Heart left ventricle (tissue), 16 donors: Measurements from ENCODE around the gene CACNB1. TPM values are rescaled to one million over a fixed set of nuclear protein-coding genes. Genes with fewer than 3 reads are reported as not detected.

Source experiments
- ATAC-seq, 4 donors: fragments of 200-7000 bp; cut with Tn5 transposase; one replicate each; pipeline ENCODE4 v1.9.1; 2020 to 2022; ENCODE audit warnings: moderate library complexity in 4 of 4, mild to moderate bottlenecking in 3 of 4, moderate number of reproducible peaks in 1 of 4
- DNase-seq, 5 donors: peaks; one replicate each; pipeline ENCODE4 v3.0.0-alpha.2; 2020
- H3K27ac ChIP-seq, 12 donors: fragments of 200-600 bp; sonication (generic) in 4 of 12; one replicate each; pipeline versions ENCODE4 v1.5.0 to v1.8.0; 2016 to 2022; ENCODE audit warnings: mild to moderate bottlenecking in 2 of 12
- H3K27me3 ChIP-seq, 9 donors: fragments of 200-600 bp; sonication (generic) in 2 of 9; one replicate each; pipeline versions ENCODE4 v1.5.1 to v1.8.0; 2016 to 2022; ENCODE audit warnings: mild to moderate bottlenecking in 3 of 9
- H3K36me3 ChIP-seq, 9 donors: fragments of 200-600 bp; sonication (generic) in 2 of 9; one replicate each; pipeline versions ENCODE4 v1.5.0 to v1.8.0; 2018 to 2022; ENCODE audit warnings: mild to moderate bottlenecking in 2 of 9
- H3K4me1 ChIP-seq, 12 donors: fragments of 200-600 bp; sonication (generic) in 4 of 12; one replicate each; pipeline versions ENCODE4 v1.5.0 to v1.8.0; 2016 to 2022; ENCODE audit warnings: mild to moderate bottlenecking in 3 of 12
- H3K4me3 ChIP-seq, 12 donors: fragments of 200-600 bp; sonication (generic) in 4 of 12; one replicate each; pipeline versions ENCODE4 v1.5.0 to v1.8.0; 2017 to 2022; ENCODE audit warnings: mild to moderate bottlenecking in 9 of 12, moderate library complexity in 4 of 12
- H3K9me3 ChIP-seq, 12 donors: fragments of 200-600 bp; sonication (generic) in 4 of 12; one replicate each; pipeline versions ENCODE4 v1.5.0 to v1.8.0; 2016 to 2022; ENCODE audit warnings: mild to moderate bottlenecking in 1 of 12
- CTCF ChIP-seq, 12 donors: fragments of 200-600 bp; sonication (generic) in 4 of 12; IDR thresholded peaks; one replicate each; pipeline versions ENCODE4 v1.5.0 to v1.8.0; 2018 to 2022; ENCODE audit warnings: antibody characterized with exemption in 12 of 12, mild to moderate bottlenecking in 5 of 12
- POLR2A ChIP-seq, 2 donors: fragments of 450-650 bp; IDR thresholded peaks; one replicate each; pipeline ENCODE4 v1.6.1; 2017; ENCODE audit warnings: antibody characterized with exemption in 2 of 2, mild to moderate bottlenecking in 2 of 2, moderate library complexity in 2 of 2
- WGBS, 4 donors: extraction: QIAGEN DNeasy Blood & Tissue Kit in 2 of 4; methylation state at CpG; one replicate each; pipeline versions ENCODE4 v1.1.5 to v1.1.7; 2013 to 2018; 5-methylcytosine and 5-hydroxymethylcytosine counted together
- intact Hi-C, 10 donors: fragments of 100-400 bp; cut with DNase I; formaldehyde crosslinking; loops; one replicate each; pipeline versions ENCODE4 v1.11.1 to v1.14.2; 2022
- polyA plus RNA-seq, 2 donors: library from polyadenylated mRNA; stranded (reverse); fragments of 200-250 nt; gene quantifications; one replicate each; pipeline ENCODE4 v1.2.3, GENCODE V29; 2013
- total RNA-seq, 9 donors: library from RNA; depleted of rRNA in 2 of 9; stranded (reverse); fragments of >200 nt in 2 of 9; fragmentation: NEBNext Ultra II Directional in 3 of 9; extraction: Animal tissue kit (Norgen Biotek cat#: 25700) in 3 of 9; gene quantifications; one replicate each; pipeline versions ENCODE4 v1.1.0 to v1.2.4, GENCODE V29; 2016 to 2023
- donor health status: ischemic (EF 13 %, LVEDD 7.1; RV severe dilation, severe dysfunction).
- donor health status: healthy with polysubstance abuse.
- donor health status: DM: no; HTN: yes; CAD: no.
- donor health status: DM: no; HTN: no; CAD: no.
- donor health status: ischemic (EF 25% LVEDD 6.9; RV normal size, moderate dysfunction).
- donor health status: ischemic (EF 25% LVEDD 5.7; RV mildly dilated, moderate dysfunction).
- donor health status: healthy.
- donor health status: DM: yes; HTN: yes; CAD: no.
- donor health status: ischemic (EF 35%, LVEDD 5.7; RV mildly dilated, moderate dysfunction).
- donor health status: nonischemic (EF 11% LVEDD 7.7; RV severe dilation, severe dysfunction).
- donor health status: DM: yes; HTN: yes; CAD: no.
- donor health status: PGD.
- donor health status: ischemic (EF 29% LVEDD 5.4; RV normal size, mild dysfunction).
- donor health status: nonischemic (EF 23%, LVEDD 6.1; RV moderate dilation, normal function).

Gene CACNB1
- total and polyA plus RNA-seq, 11 donors: 4.3 to 14.3 (median 7.1) TPM

GRCh38 chr17:39183045-39183444 lies 14.4 kb downstream of the CACNB1 start:
- intact Hi-C loops: loop anchor here in 1 of 10 donors (10.0 kb wide), 1 partner anchor 52 kb away; no protein-coding TSS in a partner anchor

GRCh38 chr17:39181303-39181702 lies 16.2 kb downstream of the CACNB1 start:
- intact Hi-C loops: loop anchor here in 1 of 10 donors (10.0 kb wide), 1 partner anchor 53 kb away; no protein-coding TSS in a partner anchor
- Histone ChIP-seq H3K4me1 (no peaks in the 10 kb centered on the region), H3K36me3 (peaks cover 0 to 74% (median 30%) of the 10 kb centered on the region in 9 donors), H3K27ac (no peak overlapping the region), H3K27me3 (no peaks in the 10 kb centered on the region), H3K4me3 (no peak overlapping the region), H3K9me3 (no peaks in the 10 kb centered on the region)
- no peak for TF ChIP-seq CTCF (IDR thresholded peaks at IDR 0.05)
- no peak for TF ChIP-seq POLR2A (IDR thresholded peaks at IDR 0.05)
- WGBS, 4 donors: 90 to 97% (median 93%) methylated on average over 5 of the region's 5 CpGs
- DNase-seq (no peak), ATAC-seq (no peak)

More at GRCh38 chr17:39183045-39183444, 14.4 kb downstream of the CACNB1 start:
- 85 to 96% (median 95%) methylated on average over 5 of the region's 5 CpGs for WGBS, 4 donors
- Histone ChIP-seq H3K27me3 (no peaks in the 10 kb centered on the region), H3K9me3 (no peaks in the 10 kb centered on the region), H3K4me1 (no peaks in the 10 kb centered on the region), H3K27ac (no peak overlapping the region), H3K36me3 (peaks cover 0 to 82% (median 35%) of the 10 kb centered on the region in 9 donors), H3K4me3 (no peak overlapping the region)
- no peak for DNase-seq
- no peak for ATAC-seq
- no peak for TF ChIP-seq CTCF (IDR thresholded peaks at IDR 0.05)
- no peak for TF ChIP-seq POLR2A (IDR thresholded peaks at IDR 0.05)

- H3K27me3 ChIP-seq: no peaks in the 10 kb centered on the region
- 83 to 91% (median 90%) methylated on average over 4 of the region's 4 CpGs for WGBS, 4 donors
- H3K4me3 ChIP-seq: no peak overlapping the region
- intact Hi-C loops: loop anchor here in 2 of 10 donors (5.0 kb wide), 1 partner anchor 196 kb away; no protein-coding TSS in a partner anchor
- peaks cover 0 to 54% (median 21%) of the 10 kb centered on the region in 9 donors for H3K36me3 ChIP-seq
- ATAC-seq (no peak), DNase-seq (no peak)
- H3K9me3 ChIP-seq: no peaks in the 10 kb centered on the region
- TF ChIP-seq POLR2A (IDR thresholded peaks at IDR 0.05): no peak
- TF ChIP-seq CTCF (IDR thresholded peaks at IDR 0.05): no peak
- H3K4me1 ChIP-seq: peaks cover 0 to 13% (median 2%) of the 10 kb centered on the region in 12 donors
- no peak overlapping the region for H3K27ac ChIP-seq
Measured at GRCh38 chr17:39178536-39178935, 18.9 kb downstream of the CACNB1 start.

GRCh38 chr17:39177256-39177655 lies 20.2 kb downstream of the CACNB1 start:
- no peaks in the 10 kb centered on the region for H3K9me3 ChIP-seq
- no peaks in the 10 kb centered on the region for H3K27me3 ChIP-seq
- no peak for TF ChIP-seq CTCF (IDR thresholded peaks at IDR 0.05)
- TF ChIP-seq POLR2A (IDR thresholded peaks at IDR 0.05): no peak
- DNase-seq (no peak), ATAC-seq (no peak)
- intact Hi-C loops: loop anchor here in 2 of 10 donors (5.0 kb wide), 1 partner anchor 195 kb away; no protein-coding TSS in a partner anchor
- peaks cover 0 to 13% (median 2%) of the 10 kb centered on the region in 12 donors for H3K4me1 ChIP-seq
- H3K4me3 ChIP-seq: no peak overlapping the region
- H3K36me3 ChIP-seq: peaks cover 0 to 41% (median 11%) of the 10 kb centered on the region in 9 donors
- H3K27ac ChIP-seq: no peak overlapping the region
- 91 to 93% (median 93%) methylated on average over 12 of the region's 12 CpGs for WGBS, 4 donors
